AG10803 (cell line): ENCODE measurements around the gene SLC28A1.

Experiments
- DNase-seq: peaks from one replicate; pipeline ENCODE4 v3.0.0; 2010; ENCODE audit warnings: low read depth
- H3K4me3 ChIP-seq: 2 replicates; pipeline ENCODE4 v1.5.1; 2011; ENCODE audit warnings: mild to moderate bottlenecking, low read length, control low read depth
- TF ChIP-seq, protein P1 (sequence below): conservative IDR thresholded peaks from 2 replicates; pipeline ENCODE4 v1.5.1; 2011; ENCODE audit warnings: mild to moderate bottlenecking, low read length, control low read depth, inconsistent platforms

The SLC28A1 gene

GRCh38 chr15:84890670-84891162 lies 6.3 kb downstream of the SLC28A1 start:
- TF ChIP-seq, protein P1, sequence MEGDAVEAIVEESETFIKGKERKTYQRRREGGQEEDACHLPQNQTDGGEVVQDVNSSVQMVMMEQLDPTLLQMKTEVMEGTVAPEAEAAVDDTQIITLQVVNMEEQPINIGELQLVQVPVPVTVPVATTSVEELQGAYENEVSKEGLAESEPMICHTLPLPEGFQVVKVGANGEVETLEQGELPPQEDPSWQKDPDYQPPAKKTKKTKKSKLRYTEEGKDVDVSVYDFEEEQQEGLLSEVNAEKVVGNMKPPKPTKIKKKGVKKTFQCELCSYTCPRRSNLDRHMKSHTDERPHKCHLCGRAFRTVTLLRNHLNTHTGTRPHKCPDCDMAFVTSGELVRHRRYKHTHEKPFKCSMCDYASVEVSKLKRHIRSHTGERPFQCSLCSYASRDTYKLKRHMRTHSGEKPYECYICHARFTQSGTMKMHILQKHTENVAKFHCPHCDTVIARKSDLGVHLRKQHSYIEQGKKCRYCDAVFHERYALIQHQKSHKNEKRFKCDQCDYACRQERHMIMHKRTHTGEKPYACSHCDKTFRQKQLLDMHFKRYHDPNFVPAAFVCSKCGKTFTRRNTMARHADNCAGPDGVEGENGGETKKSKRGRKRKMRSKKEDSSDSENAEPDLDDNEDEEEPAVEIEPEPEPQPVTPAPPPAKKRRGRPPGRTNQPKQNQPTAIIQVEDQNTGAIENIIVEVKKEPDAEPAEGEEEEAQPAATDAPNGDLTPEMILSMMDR = no peak
- H3K4me3 ChIP-seq = no peak overlapping the region
- DNase-seq = no peak

DNA sequence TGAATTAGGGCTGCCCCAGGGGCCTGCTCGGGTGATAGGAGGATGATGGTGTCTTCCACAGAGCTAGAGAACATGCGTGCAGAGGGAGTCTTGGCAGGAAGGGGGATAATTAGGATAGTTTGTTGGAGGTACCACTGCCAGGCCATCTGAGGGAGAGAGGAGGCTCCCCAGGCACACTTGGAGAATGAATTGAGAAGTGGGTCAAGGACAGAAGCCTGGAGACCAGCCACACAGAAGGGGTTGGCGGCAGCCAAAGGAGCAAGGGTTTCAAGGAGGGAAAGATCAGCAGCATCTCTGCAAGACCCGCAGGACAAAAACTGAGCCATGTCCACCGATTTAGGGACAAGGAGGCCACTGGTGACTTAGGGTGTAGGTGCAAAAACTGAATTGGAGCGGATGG lies 6.9 kb downstream of the SLC28A1 start:
- H3K4me3 ChIP-seq = no peak overlapping the region
- TF ChIP-seq, protein P1 = no peak
- no peak for DNase-seq

DNA sequence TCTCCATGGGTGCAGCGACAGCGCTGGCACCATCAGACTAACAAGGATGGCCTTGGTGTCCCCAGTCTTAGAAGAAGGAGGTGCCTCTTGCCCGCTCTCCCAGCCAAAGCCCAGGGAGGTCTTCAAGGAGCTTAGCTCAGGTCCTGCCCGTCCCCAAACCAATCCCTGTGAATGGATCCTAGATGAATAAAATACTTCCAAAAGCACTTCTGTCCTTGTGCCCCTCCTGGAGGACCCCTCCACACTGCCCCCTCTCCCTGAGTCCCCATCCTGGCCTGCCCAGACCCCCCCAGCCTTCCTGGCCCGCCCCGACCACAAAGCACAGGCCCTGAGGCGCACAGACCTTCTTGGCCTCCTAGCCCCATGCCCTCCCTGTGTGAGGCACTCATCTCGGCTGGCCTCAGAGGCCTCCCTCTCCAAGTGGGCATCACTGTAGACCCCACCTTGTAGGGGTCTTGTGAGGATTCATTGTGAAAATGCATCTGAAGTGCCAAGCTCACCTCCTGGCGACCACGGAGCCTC lies 8.4 kb downstream of the SLC28A1 start:
- no peak overlapping the region for H3K4me3 ChIP-seq
- TF ChIP-seq, protein P1 = no peak
- DNase-seq = no peak

- TF ChIP-seq, protein P1 = no peak
These were observed 9.1 kb downstream of the SLC28A1 start for GRCh38 chr15:84893607-84894006.

GRCh38 chr15:84894736-84895425 lies 10.4 kb downstream of the SLC28A1 start:
- no peak overlapping the region for H3K4me3 ChIP-seq
- TF ChIP-seq, protein P1 = no peak
- no peak for DNase-seq

More at GRCh38 chr15:84893607-84894006, 9.1 kb downstream of the SLC28A1 start:
- H3K4me3 ChIP-seq = no peak overlapping the region
- no peak for DNase-seq

- TF ChIP-seq, protein P1 = no peak
- no peak overlapping the region for H3K4me3 ChIP-seq
- DNase-seq = no peak
These were observed 14.3 kb downstream of the SLC28A1 start for GRCh38 chr15:84898761-84899160.

- TF ChIP-seq, protein P1 = no peak
- H3K4me3 ChIP-seq = no peak overlapping the region
- DNase-seq = no peak
These were observed 15.3 kb downstream of the SLC28A1 start for GRCh38 chr15:84899750-84900149.
